SK-MEL-5 (cell line): ENCODE data around the gene SLC16A3. TPM values are rescaled to one million over a fixed set of nuclear protein-coding genes. Genes with fewer than 3 reads are reported as not detected.

ENCODE experiments used
- DNase-seq: peaks from one replicate; pipeline ENCODE4 v3.0.0-alpha.2; 2016; ENCODE audit warnings: low read depth, low spot score
- in situ Hi-C: cut with HindIII; loops from 2 replicates; pipeline ENCODE4 v1.10.0; 2016; ENCODE audit warnings: low sequenced_read_pairs, high pct_unique_total_duplicates, low pct_unique_long_range_greater_than_20kb
- total RNA-seq: library from RNA; depleted of rRNA; stranded (reverse); fragments of >200 nt; shearing (Covaris generic); gene quantifications from 2 replicates; pipeline ENCODE4 v1.2.3, GENCODE V29; 2014

SLC16A3 gene
- total RNA-seq, 1 experiment from 2014 or later = 12.8 TPM

GRCh38 chr17:82240506-82241182, 11.8 kb downstream of the SLC16A3 start:
- no peak for DNase-seq
- in situ Hi-C loops = no loop called here

- peak; percentile 48 for DNase-seq
- in situ Hi-C loops = no loop called here
These were observed 12.5 kb downstream of the SLC16A3 start for GRCh38 chr17:82241183-82241925.

DNA sequence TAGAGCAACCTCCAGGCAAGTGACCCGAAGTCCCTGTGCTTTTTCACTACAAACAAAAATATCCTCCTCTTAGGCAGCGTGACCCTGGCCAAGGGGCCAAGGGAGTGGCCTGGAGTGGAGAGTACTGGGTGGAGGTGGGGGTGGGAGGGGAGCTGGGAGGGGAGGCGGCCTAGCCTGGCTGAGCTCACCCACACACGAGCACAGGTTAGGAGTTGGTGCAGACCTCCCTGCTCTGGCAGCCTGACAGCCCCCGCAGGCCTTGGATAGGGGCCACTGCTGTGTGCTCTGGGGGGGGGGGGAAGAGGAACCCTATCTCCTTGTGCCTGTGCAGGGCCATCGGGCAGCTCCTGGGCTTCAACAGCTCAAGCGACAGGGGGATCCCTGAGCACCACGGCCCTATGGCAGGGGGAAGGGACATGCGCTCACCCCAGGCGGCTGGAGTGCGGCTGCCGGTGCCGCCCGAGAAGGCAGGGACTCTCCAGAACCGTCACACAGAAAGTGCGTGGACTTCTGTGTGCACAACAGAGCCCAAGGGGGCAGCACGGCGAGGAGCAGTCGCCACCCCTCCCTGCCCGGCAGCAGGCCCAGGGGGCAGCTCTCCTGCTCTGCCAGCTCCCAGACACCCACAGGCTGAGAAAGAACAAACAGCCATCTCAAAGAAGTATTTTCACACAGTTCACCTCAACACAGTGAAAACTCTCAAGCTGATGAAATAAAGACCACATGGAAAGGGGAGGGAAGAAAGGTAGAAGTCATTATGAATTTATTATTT, 13.3 kb downstream of the SLC16A3 start:
- DNase-seq = no peak

GRCh38 chr17:82242698-82242976, 13.8 kb downstream of the SLC16A3 start:
- DNase-seq = no peak
- in situ Hi-C loops = no loop called here

More for the DNA sequence above, 13.3 kb downstream of the SLC16A3 start:
- in situ Hi-C loops = no loop called here

- in situ Hi-C loops = no loop called here
- no peak for DNase-seq
These were observed 14.3 kb downstream of the SLC16A3 start for GRCh38 chr17:82242977-82243647.

DNA sequence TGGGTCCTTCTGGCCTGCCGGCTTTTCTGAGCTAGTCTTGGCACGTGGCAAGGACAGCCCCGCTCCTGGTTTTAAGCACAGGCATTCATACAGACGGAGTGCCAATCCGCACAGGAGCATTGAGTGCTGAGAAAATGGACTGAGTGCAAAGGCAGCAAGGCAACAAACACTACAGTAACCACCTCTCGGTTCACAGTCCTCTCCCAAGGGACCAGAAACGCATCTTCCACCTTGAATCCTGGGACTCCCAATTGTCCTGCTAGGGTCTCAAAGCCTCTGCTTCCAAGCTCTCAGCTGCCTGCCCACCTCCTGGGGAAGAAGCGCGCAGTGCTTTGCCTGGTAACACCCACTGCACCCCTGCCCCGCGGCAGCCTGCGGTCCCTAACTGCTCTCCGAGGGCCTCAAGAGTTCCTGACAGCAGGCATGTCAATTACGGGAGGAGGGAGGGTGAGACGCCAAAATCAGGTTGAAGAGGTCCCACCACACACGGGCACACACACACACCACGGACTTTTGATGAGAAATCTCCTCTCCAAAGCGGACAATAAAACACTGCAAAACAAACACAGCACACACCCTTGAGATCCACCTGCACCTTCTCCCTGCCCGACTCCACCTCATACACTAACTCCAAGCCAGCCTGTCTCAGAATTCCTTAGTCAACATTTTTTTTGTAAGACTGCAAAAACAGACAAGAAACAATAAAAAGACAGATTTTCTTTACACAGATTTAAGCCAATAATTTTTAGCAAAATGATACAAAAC, 15.0 kb downstream of the SLC16A3 start:
- DNase-seq = no peak

DNA sequence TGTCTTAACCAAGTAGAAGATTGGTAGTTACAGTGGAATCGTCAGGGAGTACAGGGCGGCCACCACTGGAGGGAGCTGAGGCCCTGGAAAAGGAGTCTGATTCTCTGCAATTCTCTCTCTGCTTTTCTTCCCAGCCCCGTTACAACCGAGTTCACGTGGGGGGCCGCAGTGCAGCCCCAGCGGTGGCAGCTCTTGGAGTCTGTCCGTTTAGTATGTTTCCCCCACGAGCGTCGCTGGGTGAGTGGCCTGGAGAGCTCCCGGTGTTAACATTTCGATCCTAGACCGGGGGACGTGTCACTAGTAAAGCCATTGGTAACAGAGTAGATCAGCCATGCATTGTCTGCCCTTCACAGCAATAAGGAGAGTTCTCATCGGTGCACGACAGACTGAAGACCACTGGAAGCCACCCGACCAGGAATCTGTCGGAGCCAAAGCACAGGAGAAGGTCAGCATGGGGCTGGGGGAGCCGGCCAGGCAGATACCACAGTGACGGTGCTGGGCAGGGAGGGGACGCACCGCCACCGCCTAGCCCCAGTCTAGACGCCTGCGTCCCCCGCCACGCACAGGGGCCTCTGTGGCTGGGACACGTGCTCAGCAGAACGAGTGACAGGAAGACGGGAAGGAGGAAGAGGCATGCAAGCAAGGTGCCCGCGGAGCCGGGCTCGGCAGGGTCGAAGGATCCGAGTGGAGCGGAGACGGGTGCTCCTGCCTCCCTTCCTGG, 15.7 kb downstream of the SLC16A3 start:
- in situ Hi-C loops = no loop called here
- peak; percentile 80 for DNase-seq

More for the DNA sequence above, 15.0 kb downstream of the SLC16A3 start:
- in situ Hi-C loops = no loop called here

DNA sequence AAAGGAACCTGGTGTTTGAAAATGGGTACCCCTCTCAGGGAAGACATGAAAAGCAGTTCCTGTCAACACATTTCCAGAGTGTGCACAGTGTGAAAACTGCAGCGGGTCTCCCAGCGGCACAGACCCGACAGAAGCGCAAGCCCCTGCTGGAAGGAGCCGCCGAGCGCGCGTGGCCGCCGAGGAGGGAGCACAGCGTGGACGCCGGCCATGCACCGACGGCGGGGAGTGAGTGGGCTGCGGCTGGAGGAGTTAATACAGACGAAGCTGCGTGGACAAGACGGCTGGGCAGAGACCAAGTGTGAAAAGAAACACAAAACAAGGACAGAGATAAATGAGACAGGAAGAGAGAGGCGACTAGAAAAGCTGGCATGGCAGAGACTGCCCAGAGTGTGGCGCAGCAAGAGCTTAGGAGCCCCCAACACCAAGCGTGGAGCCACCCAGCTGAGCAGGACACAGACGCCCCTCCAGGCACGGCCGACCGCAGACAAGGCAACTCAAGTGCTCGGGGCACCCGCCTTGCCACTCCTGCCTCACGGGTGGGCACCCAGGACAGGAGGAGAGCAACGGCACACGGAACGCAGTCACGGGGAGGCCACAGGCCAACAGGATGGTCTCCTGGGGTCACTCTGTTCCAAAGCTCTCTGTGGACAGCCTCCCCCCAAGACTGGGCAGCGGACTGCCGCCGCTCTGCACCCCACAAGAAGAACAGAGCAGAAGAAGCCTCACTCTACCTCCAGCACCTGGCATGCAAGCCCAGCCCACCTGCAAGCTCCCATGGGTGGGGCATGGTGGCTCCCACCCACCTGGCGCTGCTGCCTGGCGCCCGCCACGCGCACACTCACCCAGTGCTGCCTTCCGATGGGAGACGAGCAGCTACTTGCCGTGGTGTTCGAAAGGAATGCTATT, 16.5 kb downstream of the SLC16A3 start:
- no peak for DNase-seq
- in situ Hi-C loops = no loop called here

- DNase-seq = no peak
- in situ Hi-C loops = no loop called here
These were observed 17.2 kb downstream of the SLC16A3 start for GRCh38 chr17:82246040-82246364.

- in situ Hi-C loops = no loop called here
- no peak for DNase-seq
These were observed 17.7 kb downstream of the SLC16A3 start for GRCh38 chr17:82246365-82247181.

- no peak for DNase-seq
- in situ Hi-C loops = no loop called here
These were observed 18.5 kb downstream of the SLC16A3 start for GRCh38 chr17:82247182-82247823.

DNA sequence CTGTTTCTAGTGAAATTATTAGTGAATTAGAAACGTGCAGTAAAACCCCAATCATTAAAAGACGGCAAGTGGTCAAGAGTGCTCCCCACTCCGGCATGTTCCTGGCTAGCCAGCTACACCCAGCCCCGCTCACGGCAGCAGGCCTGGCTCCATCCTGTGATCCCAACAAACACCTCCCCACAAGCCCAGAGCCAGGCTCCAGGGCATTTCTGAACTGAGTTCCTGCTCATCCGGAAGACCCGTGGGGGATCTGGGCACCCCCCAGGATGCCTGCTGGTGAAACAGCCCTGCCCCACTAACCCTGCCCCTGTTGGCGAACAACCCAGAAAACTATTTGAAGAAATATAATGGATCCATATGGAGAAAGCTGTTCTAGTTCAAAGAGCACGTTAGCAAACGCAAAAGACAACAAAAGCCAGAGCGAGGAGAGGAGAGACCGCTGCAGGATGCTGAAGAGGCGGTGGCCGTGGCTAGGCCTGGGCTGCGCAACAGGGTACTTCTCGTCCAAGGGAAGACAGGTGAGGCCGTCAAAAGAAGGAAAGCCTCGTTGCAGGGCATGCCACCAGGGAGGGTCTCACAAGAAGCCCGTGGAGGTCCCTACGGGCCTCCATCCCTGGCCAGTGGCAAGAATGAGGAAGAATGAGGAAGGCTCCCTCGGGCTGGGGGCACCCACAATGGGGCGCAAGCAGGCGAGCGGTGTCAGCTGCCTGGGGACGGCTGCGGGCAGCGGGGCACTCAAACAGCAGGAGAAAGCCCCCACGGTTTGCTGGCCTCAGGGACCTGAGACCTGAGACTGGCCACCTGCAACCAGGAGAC, 19.2 kb downstream of the SLC16A3 start:
- in situ Hi-C loops = no loop called here

GRCh38 chr17:82248815-82249674, 20.2 kb downstream of the SLC16A3 start:
- in situ Hi-C loops = no loop called here
- DNase-seq = no peak

More for the DNA sequence above, 19.2 kb downstream of the SLC16A3 start:
- DNase-seq = no peak
